HT-29 (cell line): ENCODE data around the gene ROR2. TPM values are rescaled to one million over a fixed set of nuclear protein-coding genes. Genes with fewer than 3 reads are reported as not detected.
"Not testable (repeated sequence)": the region's sequence is repeated elsewhere in the genome, so short reads cannot be mapped to it uniquely, and the experiment has no call there.

Source experiments
- DNase-seq: peaks from one replicate; pipeline ENCODE4 v3.0.0-alpha.2; 2015; ENCODE audit warnings: low spot score
- total RNA-seq: library from RNA; depleted of rRNA; stranded (reverse); fragments of >200 nt; shearing (Covaris generic); gene quantifications from 2 replicates; pipeline ENCODE4 v1.2.3, GENCODE V29; 2014; rRNA removed

Gene ROR2
- not detected in 2 replicates for total RNA-seq

GRCh38 chr9:91949946-91950664 is at the start of gene ROR2:
ROR2 (minus strand) TSS chr9:91950228.
- DNase-seq: no peak

GRCh38 chr9:91995000-91995655 is 45.1 kb upstream of the ROR2 start:
- DNase-seq: no peak

GRCh38 chr9:91994422-91994821 is 44.4 kb upstream of the ROR2 start:
- DNase-seq: peak; percentile 9

- no peak for DNase-seq
Measured at GRCh38 chr9:91992461-91993041, 42.5 kb upstream of the ROR2 start.

- no peak for DNase-seq
Measured at GRCh38 chr9:91991721-91992341, 41.8 kb upstream of the ROR2 start.

- DNase-seq: no peak
Measured at GRCh38 chr9:91986248-91986647, 36.2 kb upstream of the ROR2 start.

- no peak for DNase-seq
Measured at GRCh38 chr9:91985692-91986091, 35.7 kb upstream of the ROR2 start.

- DNase-seq: peak; percentile 45
Measured at GRCh38 chr9:91978740-91979414, 28.8 kb upstream of the ROR2 start.

- not testable (repeated sequence) for DNase-seq
Measured at GRCh38 chr9:91975254-91975653, 25.2 kb upstream of the ROR2 start.

GRCh38 chr9:91972711-91973110 is 22.7 kb upstream of the ROR2 start:
- no peak for DNase-seq

GRCh38 chr9:91972076-91972626 is 22.1 kb upstream of the ROR2 start:
- DNase-seq: no peak

- DNase-seq: no peak
Measured at GRCh38 chr9:91967259-91967658, 17.2 kb upstream of the ROR2 start.

GRCh38 chr9:91966503-91966902 is 16.5 kb upstream of the ROR2 start:
- DNase-seq: no peak

- DNase-seq: no peak
Measured at GRCh38 chr9:91963711-91964240, 13.7 kb upstream of the ROR2 start.

- no peak for DNase-seq
Measured at GRCh38 chr9:91960367-91960766, 10.3 kb upstream of the ROR2 start.

GRCh38 chr9:91958174-91958573 is 8.1 kb upstream of the ROR2 start:
- DNase-seq: no peak

- DNase-seq: peak; percentile 68
Measured at GRCh38 chr9:91954841-91955471, 4.9 kb upstream of the ROR2 start.

- no peak for DNase-seq
Measured at GRCh38 chr9:91953718-91954117, 3.7 kb upstream of the ROR2 start.

GRCh38 chr9:91951944-91952520 is 2.0 kb upstream of the ROR2 start:
- DNase-seq: no peak

- no peak for DNase-seq
Measured at GRCh38 chr9:91949392-91949945, 559 bp downstream of the ROR2 start.
